ENCODE data around the gene SLC10A4.
"Not testable (repeated sequence)": the region's sequence is repeated elsewhere in the genome, so short reads cannot be mapped to it uniquely, and the experiment has no call there.

Gene SLC10A4, protein sequence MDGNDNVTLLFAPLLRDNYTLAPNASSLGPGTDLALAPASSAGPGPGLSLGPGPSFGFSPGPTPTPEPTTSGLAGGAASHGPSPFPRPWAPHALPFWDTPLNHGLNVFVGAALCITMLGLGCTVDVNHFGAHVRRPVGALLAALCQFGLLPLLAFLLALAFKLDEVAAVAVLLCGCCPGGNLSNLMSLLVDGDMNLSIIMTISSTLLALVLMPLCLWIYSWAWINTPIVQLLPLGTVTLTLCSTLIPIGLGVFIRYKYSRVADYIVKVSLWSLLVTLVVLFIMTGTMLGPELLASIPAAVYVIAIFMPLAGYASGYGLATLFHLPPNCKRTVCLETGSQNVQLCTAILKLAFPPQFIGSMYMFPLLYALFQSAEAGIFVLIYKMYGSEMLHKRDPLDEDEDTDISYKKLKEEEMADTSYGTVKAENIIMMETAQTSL

DNA sequence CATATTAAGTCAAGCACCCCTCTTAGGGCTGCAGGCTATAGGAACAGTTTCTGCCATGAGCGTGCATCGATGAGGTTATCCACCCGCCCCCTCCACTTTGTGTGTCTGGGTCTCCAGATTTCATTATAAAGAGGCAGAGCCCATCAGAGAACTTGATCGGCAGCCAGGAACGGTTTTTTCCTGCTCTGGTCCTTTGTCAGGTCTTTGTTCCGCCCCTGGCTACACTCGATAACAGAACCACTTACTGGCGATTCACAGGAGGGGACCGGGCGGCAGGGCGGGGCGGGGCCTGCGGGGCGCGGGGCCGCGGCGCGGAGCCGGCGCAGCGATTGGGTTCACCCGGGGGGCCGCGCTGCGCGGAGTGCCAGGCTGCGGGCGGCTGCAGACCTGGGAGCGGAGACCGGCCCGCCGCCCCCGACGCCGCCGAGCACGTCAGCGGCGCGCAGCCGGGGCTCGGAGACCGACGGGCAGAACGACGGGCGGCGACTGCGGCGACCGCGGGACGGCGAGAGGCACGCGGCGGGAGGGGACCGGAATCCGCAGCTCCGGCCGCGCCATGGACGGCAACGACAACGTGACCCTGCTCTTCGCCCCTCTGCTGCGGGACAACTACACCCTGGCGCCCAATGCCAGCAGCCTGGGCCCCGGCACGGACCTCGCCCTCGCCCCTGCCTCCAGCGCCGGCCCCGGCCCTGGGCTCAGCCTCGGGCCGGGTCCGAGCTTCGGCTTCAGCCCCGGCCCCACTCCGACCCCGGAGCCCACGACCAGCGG is at the start of gene SLC10A4:
Gene SLC10A4 (plus strand): TSS at position 338 of the 771 bp plus-strand sequence. CDS start 219 bp downstream, at position 557.
- no peak for DNase-seq

DNA sequence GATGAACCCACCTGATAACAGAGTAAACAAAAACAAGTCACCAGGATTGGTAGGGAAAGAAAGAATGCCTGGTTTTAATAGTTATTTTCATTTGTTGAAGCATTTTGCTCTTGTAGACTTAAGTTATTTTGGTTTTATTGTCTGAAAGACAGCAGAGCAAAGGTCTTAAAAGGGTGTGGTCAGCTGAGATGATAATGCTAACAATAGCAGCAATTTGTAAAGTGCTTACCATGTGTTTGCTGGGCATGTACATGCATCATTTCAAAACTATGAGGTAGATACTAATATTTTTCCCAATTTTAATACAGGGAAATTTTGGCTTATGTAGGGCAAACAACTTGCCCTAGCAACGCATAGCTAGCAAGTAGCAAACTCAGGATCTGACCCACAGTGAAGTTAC is 46.8 kb upstream of the SLC10A4 start:
- no peak for DNase-seq

DNA sequence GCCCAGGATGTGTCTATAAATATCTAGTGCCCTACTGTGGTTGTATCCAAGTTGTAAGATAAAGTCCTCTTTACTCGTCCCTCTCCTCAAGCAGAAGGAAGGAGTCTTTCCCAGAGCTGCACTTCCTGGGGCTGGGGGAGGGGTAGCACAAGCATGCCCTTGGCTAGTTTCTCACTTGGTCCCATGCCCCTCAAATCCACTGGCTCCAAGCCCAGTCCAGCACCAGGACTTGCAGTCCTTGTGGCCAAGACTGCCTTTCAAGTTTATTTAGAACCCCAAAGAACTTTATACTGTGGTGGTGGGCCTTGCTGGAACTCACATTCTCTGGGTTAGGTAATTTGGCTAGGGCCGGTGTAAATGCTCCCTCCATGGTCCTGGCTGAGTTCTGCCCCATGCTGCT is 43.2 kb upstream of the SLC10A4 start:
- no peak for DNase-seq

DNA sequence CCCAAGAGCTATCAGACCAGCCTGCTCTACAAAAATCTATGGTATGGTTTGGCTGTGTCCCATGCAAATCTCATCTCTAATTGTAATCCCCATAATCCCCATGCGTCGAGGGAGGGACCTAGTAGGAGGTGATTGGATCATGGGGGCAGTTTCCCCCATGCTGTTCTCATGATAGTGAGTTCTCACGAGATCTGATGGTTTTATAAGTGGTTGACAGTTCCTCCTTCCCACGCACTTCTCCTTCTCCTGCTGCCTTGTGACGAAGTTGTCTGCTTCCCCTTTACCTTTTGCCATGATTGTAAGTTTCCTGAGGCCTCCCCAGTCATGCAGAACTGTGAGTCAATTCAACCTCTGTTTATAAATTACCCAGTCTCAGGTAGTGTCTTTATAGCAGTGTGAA is 42.2 kb upstream of the SLC10A4 start:
- not testable (repeated sequence) for DNase-seq

DNA sequence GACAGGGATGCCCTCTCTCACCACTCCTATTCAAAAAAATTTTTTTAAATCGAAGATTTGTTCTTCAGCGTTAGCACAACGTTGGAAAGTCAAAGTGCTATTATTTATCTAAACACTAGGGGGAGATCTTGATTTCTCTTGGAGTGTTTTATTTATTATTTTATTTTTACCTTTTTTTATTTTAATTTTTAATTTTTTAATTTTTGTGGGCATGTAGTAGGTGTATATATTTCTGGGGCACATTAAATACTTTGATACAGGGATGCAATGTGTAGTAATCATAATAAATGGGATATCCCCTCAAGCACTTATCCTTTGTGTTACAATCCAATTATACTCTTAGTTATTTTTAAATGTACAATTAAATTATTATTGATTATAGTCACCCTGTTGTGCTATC is 37.4 kb upstream of the SLC10A4 start:
- no peak for DNase-seq

DNA sequence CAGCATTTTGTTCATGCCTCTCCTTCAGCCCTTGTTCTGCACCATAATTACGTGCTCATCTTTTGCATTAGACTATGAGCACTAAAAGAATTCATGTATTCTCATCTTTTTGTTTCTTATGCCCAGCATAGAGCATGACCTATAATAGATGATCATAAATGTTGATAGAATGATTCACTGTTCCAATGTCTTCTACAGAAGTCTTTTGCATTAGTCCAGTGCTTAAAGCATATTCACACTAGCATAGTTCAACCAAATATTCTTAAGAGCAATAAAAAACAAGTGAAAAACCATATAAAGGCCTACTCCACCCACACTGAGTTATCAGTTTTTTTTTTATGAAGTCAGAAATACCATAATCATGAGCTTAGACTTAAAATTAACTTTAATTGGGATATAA is 36.5 kb upstream of the SLC10A4 start:
- no peak for DNase-seq

DNA sequence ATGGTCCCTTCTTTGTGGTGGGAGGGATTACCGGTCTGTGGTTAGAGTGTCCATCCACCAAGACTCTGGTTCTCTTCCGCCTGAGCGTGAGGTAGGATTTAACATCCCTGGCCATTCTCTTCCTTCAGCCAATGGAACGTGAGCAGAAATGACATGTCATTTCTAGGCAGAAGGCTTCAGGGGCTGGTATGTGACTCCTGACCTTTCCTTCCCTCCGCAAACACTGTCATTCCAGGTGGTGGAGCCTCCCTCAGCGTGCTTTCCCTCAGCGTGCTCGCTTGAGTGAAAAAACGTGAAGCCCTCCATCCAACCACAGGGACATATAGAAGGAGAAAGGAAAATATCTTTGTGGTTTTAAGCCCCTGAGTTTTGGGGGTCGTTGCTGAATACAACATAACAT is 34.0 kb upstream of the SLC10A4 start:
- DNase-seq, result no peak

DNA sequence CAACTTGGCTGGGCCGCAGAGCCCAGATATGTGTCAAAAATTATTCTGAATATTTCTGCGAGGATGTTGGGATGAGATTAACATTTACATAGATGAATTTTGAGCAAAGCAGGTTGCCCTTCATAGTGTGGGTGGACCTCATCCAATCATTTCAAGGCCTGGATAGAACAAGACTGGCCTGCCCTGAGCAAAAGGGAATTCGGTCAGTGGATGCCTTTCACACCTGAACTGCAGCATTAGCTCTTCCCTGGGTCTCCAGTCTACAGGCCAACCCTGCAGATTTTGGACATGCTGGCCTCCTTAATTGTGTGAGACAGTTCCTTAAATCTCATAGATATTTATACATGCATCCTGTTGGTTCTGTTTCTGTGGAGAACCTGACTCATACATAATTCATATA is 32.4 kb upstream of the SLC10A4 start:
- DNase-seq, result no peak

DNA sequence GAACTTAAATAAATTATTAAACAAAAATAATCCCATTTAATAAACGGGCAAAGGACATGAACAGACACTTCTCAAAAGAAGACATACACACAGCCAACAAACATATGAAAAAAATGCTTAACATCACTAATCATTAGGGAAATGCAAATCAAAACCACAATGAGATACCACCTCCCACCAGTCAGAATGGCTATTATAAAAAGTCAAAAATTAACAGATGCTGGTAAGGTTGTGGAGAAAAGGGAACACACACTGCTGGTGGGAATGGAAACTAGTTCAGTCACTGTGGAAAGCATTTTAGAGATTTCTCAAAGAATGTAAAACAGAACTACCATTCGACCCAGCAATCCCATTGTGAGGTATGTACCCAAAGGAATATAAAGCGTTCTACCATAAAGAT is 31.5 kb upstream of the SLC10A4 start:
- DNase-seq, result not testable (repeated sequence)

DNA sequence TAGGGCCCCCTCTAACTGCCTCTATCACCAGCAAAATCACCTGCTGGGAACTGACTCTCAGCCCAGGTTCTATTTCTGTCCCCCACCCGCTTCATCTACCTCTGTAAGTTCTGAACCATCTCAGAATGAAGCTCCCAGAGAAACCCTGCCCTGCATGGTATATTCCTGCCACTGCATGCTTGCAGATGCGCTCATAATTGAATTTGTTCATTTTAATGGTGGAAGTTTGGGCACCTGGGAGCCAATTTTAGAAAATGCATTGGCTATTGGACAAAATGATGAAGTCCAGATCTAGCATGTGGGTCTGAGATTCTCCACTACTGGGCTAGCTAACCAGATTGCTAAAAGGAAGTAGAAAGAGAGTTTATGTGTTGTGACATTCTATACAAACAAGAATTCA is 28.6 kb upstream of the SLC10A4 start:
- no peak for DNase-seq

DNA sequence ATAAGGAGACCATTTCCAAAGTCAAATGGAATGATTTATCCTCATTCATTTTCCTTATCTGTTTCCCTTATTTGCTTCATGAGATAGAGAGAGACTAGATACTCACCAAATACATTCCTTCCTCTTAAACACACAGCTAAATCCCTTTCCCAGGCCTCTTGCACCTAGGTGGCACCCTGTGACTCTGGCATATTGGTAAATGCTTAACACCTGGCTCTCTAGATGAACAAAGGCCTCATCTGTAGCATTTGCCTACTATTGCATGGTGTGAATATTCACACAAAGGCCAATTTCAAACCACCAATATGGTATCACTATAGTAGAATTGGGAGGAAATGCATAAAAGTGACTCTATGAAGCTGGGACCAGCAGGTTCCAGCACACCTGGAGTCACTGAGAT is 22.1 kb upstream of the SLC10A4 start:
- no peak for DNase-seq

DNA sequence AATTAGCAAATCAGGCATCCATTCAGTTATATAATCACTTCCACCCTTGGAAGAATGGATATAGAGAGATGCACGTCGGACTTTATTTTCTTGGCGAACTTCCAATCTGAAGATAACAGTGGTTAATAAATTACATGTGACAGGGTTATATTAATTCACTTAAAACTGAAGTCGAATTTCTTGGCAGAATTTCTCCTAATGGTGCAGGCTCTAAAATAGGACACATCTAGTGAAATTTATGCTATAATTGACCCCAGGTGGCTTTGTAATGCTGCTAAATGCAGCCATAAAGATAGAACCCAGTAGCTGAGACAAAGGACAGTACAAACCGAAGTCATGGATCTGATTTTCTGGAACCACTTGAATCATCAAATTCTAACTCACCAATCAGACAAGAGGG is 20.8 kb upstream of the SLC10A4 start:
- no peak for DNase-seq

DNA sequence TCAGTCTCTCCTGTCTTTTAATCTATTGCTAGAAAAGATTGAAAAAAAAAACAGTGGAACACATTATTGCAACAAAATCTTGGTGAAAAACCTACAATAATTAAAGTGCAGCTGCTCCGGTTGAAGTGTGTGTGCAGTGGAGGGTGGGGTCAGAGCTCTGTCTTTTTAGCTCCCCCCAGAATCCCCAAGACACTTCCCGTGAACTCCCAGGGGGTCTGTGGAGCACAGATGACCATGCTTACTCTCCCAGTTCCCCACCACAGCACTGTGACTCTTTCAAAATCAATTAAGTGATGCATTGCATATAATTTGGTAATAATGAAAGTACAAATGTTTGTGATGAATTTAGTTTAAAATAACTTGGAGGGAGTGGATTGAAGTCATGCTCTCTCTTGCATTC is 15.7 kb upstream of the SLC10A4 start:
- no peak for DNase-seq

DNA sequence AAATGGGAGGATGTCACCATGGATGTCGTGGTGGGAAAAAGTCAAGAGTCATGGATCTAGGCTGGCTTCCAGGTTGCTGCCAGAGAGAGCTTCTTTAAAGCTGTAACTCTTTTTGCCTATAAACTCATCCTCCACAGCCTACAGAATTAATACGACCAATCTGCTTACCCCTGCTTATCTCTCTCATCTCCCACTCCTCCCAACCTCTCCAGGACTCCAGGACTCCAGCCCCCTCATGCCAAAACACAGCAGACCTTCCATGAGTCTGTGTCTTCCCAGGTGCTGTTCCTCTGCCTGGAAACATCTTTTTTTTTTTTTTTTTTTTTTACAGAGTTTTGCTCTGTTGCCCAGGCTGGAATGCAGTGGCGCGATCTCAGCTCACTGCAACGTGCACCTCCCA is 15.3 kb upstream of the SLC10A4 start:
- DNase-seq, result no peak

DNA sequence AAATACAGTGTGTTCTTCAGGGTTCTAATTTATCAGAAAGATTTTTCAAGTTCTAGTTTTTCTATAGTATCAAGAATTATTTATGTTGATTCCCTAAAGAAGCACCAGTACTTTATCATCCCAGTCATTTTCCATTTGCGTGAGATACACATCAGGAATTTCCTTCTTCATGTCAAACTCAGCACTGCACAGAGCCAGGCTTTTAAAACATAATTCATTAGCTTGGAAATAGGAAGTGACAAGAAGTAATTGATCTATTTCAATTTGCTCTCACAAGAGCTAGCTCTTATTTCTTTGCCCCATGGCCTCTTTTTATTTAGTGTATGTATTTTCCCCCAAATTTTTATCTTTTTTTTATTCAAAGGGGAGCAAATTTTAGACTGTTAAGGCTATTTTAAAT is 13.0 kb upstream of the SLC10A4 start:
- no peak for DNase-seq

DNA sequence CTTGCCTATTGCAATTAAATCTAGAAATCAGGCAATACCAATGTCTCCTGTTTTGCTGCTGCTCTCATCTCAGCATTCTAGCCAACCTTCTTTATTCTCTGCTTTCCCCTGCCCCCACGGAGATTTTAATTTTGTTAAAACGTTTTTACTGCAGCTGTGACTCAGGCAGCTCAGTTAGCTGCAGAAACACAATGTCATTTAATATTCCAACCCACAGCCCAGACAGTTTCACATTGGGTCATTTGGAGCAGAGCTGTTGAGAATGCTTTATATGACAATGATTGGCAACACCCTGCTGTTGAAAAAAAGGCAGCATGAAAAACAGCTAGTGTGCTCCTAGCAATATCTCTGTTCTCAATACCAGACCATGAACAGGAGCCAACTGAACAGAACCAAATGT is 12.6 kb upstream of the SLC10A4 start:
- DNase-seq, result no peak

DNA sequence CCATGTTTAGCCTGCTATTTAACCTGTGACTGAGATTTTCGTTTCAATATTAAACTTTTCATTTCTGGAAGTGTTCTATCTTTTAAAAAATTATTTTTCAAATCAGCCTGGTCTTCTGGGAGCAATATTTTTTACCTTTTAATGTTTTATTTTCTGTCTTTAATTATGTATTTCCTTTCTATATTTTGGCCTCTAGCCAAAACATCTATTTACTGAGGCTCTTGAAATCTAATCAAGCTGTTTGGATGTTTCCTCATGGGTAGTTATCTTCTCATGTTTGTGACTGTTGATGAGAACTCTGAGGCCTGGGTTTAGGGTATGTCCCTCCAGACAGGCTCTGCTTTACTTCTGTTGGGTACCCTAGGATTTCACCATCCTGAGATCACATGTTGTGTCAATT is 10.3 kb upstream of the SLC10A4 start:
- no peak for DNase-seq

DNA sequence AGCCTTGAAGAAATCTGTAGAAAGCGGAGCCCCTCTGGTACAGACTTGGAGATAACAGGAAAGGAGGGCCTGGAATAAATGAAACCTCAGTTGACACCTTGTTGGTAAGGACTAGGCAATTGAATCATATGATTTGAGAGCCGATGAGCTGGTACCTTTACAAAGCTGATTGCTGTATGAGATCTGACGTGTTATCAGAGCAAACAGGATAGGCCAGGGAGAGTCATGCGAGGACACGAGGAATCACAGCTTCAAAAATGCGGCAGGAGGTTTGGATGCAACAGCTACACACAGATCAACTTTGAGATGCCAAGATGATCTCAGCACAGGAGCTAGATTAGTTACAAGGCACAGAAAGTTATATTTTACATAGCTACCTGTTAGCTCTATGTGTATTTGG is 7.4 kb upstream of the SLC10A4 start:
- no peak for DNase-seq

DNA sequence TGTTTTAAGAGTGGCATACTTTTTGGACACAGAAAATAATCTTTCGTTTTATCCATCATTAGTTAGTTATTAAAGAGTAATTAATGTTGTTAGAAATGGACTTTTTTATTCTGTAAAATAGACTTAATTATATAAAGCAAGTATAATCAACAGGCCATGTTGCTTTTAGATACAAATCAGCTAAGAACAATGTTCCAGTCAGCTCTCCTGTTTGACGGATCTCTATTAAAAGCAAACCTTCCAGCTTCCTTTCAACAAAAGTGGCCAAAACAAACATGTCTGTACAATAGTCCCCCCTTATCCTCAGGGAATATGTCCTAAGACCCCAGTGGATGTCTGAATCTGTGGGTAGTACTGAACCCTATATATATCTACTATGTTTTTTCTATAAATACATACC is 4.9 kb upstream of the SLC10A4 start:
- no peak for DNase-seq

DNA sequence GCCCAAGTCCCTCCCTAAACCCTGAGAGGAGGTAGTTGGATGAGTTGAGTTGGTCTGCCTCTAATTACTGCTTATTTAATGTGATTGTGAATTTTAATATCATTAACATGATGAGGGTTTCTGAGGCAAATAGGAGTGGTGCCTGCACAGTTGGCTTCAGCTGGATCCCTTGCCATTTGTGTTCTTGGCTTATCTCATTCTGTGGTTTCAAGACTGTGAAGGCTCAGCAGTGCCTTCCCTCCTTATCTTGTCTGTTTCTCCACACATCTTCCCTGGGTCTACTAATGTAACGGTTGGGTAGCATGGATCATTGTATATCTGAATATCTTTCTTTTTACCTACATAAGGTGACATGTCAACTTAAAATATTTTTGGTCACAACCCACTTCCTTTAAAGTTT is 1.6 kb upstream of the SLC10A4 start:
- no peak for DNase-seq

DNA sequence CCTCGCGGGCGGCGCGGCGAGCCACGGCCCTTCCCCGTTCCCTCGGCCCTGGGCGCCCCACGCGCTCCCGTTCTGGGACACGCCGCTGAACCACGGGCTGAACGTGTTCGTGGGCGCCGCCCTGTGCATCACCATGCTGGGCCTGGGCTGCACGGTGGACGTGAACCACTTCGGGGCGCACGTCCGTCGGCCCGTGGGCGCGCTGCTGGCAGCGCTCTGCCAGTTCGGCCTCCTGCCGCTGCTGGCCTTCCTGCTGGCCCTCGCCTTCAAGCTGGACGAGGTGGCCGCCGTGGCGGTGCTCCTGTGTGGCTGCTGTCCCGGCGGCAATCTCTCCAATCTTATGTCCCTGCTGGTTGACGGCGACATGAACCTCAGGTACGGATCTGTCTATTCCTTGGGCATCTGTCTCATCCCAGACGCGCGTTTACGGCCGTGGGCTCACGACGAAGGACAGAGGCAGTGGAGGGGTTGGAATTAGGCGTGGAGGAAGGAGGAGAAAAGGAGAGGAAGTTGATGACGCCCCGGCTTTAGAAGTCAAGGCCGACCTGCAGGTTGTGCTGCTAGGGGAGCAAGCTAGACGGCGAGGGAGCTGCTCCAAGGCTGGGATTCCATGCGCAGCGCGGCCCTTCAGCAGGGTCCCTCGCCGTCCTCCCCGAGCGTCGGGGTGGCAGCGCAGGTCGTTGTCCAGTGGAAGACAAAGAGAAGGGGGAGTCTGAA is 792 bp downstream of the SLC10A4 start:
- DNase-seq, result no peak

DNA sequence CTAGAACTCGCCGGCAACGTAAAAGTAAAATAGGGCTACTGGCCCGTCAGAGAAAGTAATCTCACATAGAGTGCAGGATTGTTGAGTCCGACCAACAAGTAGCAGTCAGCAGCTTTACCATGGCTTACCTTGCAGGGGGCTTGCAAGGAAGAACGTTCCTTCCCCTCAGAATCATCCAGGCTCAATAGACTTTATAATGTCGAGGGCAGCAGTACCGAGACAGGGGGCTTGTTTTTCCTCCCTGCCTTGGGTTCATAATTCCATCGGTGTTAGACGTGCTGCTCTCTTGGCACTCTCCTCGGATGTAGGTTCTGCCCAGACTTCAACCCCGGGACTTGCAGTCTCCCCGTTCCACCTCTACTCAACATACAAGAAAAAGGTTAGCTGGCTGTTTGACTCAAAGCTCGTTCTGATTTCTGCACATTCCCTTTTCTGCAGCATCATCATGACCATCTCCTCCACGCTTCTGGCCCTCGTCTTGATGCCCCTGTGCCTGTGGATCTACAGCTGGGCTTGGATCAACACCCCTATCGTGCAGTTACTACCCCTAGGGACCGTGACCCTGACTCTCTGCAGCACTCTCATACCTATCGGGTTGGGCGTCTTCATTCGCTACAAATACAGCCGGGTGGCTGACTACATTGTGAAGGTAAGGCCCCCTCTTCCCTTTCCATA is 1.5 kb downstream of the SLC10A4 start:
- DNase-seq, result no peak

DNA sequence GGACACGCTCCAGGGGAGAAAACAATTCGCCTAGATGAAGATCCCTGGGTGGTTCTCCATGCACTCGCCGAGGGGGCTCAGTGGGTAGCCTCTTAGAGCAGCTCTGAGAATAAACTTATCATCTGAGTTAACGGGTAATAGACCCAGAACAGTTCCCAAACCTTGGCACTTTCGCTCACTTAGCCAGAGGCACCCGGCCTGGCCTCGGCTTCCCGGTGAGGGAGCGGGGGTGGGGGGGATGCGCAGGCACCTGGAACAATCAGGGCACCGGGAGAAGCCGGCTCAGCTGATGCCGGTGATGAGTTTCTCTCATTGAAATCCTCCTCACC is 6.5 kb downstream of the SLC10A4 start:
- no peak for DNase-seq
